AG04450 (cell line): ENCODE results near the gene SRPX. TPM values are rescaled to one million over a fixed set of nuclear protein-coding genes. Genes with fewer than 3 reads are reported as not detected.
A peak's percentile ranks its signal among the peaks of the same experiment; 100 is the strongest.

Experiments used
- CTCF ChIA-PET: fragments of 300-600, 350-600 bp; formaldehyde crosslinking; extraction: SDS; loops from one replicate; lab custom pipeline; 2022; ENCODE audit warnings: antibody characterized with exemption, inconsistent platforms; lab: Charles Lee
- POLR2A ChIA-PET: fragments of 350-600 bp; formaldehyde crosslinking; extraction: SDS; loops from one replicate; lab custom pipeline; 2021; ENCODE audit warnings: antibody characterized with exemption, inconsistent platforms; lab: Yijun Ruan, JAX
- DNase-seq: peaks from one replicate; pipeline ENCODE4 v3.0.0-alpha.2; 2011; ENCODE audit warnings: low read depth, low spot score
- H3K27ac ChIP-seq: one replicate; pipeline ENCODE4 v1.5.1; 2012; ENCODE audit warnings: low read depth, low read length, control low read depth
- H3K27me3 ChIP-seq: one replicate; pipeline ENCODE4 v1.6.0; 2012; ENCODE audit warnings: low read length; ENCODE audit not compliant: control insufficient read depth, insufficient read depth
- H3K4me3 ChIP-seq: 2 replicates; pipeline ENCODE4 v1.5.1; 2011; ENCODE audit warnings: mild to moderate bottlenecking, low read depth, low read length, control low read depth
- H3K9me3 ChIP-seq: 2 replicates; pipeline ENCODE4 v1.5.1; 2012; ENCODE audit warnings: low read length; ENCODE audit not compliant: control insufficient read depth, insufficient read depth
- CTCF ChIP-seq: IDR thresholded peaks from 2 replicates; pipeline ENCODE4 v1.5.1; 2011; ENCODE audit warnings: low read depth, low read length, control low read depth, inconsistent platforms
- polyA plus RNA-seq: library from polyadenylated mRNA; depleted of rRNA; stranded (reverse); fragments of >200 nt; gene quantifications from 2 replicates; pipeline ENCODE4 v1.2.3, GENCODE V29; 2011

Gene SRPX
- polyA plus RNA-seq, 1 experiment: 49.6 TPM

- POLR2A ChIA-PET: no interaction called here
- no peaks in the 10 kb centered on the region for H3K9me3 ChIP-seq
- CTCF ChIA-PET: interaction anchor here (0.9 kb wide), 1 partner anchor 406 kb away, joined by 3 read pairs; no protein-coding TSS in a partner anchor
- H3K27me3 ChIP-seq: no peaks in the 10 kb centered on the region
- no peak for DNase-seq
- H3K4me3 ChIP-seq: no peak overlapping the region
- TF ChIP-seq CTCF: no peak
- no peak overlapping the region for H3K27ac ChIP-seq
These were observed 69.2 kb downstream of the SRPX start for GRCh38 chrX:38151441-38151840.

- H3K27me3 ChIP-seq: no peaks in the 10 kb centered on the region
- H3K4me3 ChIP-seq: no peak overlapping the region
- H3K27ac ChIP-seq: no peak overlapping the region
- POLR2A ChIA-PET: no interaction called here
- no peaks in the 10 kb centered on the region for H3K9me3 ChIP-seq
- TF ChIP-seq CTCF: no peak
- no peak for DNase-seq
- CTCF ChIA-PET: interaction anchor here (0.9 kb wide), 1 partner anchor 405 kb away, joined by 3 read pairs; no protein-coding TSS in a partner anchor
These were observed 69.7 kb downstream of the SRPX start for GRCh38 chrX:38150993-38151392.

GRCh38 chrX:38149016-38149415, 71.7 kb downstream of the SRPX start:
- ChIA-PET CTCF (no interaction called here), POLR2A (no interaction called here)
- Histone ChIP-seq H3K9me3 (no peaks in the 10 kb centered on the region), H3K4me3 (no peak overlapping the region), H3K27ac (no peak overlapping the region), H3K27me3 (no peaks in the 10 kb centered on the region)
- TF ChIP-seq CTCF: no peak
- no peak for DNase-seq

- ChIA-PET CTCF (no interaction called here), POLR2A (no interaction called here)
- peak; percentile 13 for DNase-seq
These were observed 78.1 kb downstream of the SRPX start for GRCh38 chrX:38142610-38143009.

GRCh38 chrX:38138900-38139299, 81.8 kb downstream of the SRPX start:
- no peak for DNase-seq
- H3K27me3 ChIP-seq: no peaks in the 10 kb centered on the region
- no peak overlapping the region for H3K4me3 ChIP-seq
- no peaks in the 10 kb centered on the region for H3K9me3 ChIP-seq
- no peak overlapping the region for H3K27ac ChIP-seq
- CTCF ChIA-PET: no interaction called here
- TF ChIP-seq CTCF: no peak
- POLR2A ChIA-PET: no interaction called here

More at GRCh38 chrX:38142610-38143009, 78.1 kb downstream of the SRPX start:
- no peak for TF ChIP-seq CTCF
- no peaks in the 10 kb centered on the region for H3K27me3 ChIP-seq
- H3K9me3 ChIP-seq: no peaks in the 10 kb centered on the region
- H3K4me3 ChIP-seq: no peak overlapping the region
- no peak overlapping the region for H3K27ac ChIP-seq
